ENCODE results near the gene RAD18.

The RAD18 gene, protein sequence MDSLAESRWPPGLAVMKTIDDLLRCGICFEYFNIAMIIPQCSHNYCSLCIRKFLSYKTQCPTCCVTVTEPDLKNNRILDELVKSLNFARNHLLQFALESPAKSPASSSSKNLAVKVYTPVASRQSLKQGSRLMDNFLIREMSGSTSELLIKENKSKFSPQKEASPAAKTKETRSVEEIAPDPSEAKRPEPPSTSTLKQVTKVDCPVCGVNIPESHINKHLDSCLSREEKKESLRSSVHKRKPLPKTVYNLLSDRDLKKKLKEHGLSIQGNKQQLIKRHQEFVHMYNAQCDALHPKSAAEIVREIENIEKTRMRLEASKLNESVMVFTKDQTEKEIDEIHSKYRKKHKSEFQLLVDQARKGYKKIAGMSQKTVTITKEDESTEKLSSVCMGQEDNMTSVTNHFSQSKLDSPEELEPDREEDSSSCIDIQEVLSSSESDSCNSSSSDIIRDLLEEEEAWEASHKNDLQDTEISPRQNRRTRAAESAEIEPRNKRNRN

DNA sequence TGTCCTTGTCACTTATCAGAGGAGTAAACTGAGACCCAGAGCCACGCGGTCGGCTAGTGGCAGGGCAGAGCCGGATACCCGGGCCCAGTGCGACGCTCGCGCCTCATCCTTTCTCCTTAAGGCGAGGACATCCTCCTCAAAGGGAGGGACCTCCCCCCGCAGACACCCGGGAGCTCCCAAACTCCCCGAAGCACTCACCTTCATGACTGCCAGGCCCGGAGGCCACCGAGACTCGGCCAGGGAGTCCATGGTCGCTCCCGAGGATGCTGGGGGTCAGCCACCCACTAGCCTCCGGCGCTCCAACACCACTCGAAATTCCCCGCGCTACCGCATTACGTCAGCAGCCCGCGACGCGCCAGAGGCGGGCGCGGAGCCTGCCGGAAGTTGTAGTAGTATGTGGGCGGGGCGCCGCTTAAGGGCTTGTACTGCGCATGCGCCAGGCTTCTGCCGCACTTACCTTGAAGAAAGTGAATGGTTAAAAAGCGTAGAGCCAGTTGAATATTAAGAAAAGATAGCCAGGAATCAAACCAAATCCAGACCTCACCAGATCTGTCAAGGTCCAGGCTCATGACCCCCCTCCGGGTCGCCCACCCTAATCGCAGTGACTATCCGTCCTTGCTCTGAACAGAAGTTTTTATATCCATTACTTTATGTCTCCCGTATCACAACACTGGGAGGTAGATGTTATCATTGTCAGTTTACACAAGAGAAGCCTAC lies at the start of gene RAD18:
TSS of gene RAD18 (minus strand) at position 336 of the 717 bp plus-strand sequence. CDS start at position 249, 87 bp downstream.
- peak; percentile 91 for DNase-seq (ENCODE audit: low read depth, low spot score)

DNA sequence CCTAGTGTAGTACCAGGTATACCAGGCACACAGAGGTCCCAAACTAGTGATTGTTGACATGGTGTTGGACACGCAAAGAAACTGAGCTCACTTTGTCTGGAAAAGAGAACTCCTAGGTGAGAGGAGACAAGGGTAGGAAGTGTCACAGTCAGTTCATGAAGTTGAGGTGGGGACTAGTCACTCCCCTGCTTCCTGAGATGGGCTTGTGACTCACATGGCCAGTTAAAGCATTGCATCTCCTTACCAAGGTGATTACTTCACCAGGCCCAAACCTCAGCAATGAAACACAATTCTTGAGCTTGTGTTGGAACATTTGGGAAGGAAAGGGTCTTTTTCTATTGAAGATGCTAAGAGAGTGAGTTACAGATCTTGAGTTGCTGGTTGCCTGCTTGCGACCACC lies 49.2 kb upstream of the RAD18 start:
- no peak for DNase-seq (ENCODE audit: low read depth, low spot score)

DNA sequence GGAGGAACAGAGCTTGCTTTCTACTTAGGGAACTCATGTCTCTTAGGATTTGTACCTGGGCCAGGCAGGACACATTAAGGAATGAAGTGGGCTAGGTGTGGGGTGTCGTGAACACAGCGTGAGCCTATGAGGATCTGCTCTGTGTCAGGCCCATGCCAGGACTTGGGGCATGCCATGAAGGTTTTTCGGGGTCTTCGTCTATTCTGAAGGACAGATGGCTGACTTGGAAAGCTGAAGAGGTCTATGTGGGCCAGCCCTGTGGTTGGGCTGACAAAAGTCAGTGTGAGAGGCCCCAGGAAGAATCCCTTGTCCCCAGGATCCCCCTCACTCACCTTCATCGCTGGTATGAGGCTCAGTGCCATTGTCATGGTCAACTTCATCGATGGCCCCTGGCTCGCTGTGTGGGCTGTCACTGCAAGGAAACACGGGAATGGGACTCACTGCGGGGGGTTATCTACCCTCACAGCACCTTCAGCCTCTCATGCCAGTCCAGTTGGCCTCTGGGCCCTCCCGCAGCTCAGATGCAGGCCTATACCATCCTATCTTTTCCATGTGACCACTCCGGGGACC lies 46.8 kb upstream of the RAD18 start:
- DNase-seq (ENCODE audit: low read depth, low spot score), result no peak

DNA sequence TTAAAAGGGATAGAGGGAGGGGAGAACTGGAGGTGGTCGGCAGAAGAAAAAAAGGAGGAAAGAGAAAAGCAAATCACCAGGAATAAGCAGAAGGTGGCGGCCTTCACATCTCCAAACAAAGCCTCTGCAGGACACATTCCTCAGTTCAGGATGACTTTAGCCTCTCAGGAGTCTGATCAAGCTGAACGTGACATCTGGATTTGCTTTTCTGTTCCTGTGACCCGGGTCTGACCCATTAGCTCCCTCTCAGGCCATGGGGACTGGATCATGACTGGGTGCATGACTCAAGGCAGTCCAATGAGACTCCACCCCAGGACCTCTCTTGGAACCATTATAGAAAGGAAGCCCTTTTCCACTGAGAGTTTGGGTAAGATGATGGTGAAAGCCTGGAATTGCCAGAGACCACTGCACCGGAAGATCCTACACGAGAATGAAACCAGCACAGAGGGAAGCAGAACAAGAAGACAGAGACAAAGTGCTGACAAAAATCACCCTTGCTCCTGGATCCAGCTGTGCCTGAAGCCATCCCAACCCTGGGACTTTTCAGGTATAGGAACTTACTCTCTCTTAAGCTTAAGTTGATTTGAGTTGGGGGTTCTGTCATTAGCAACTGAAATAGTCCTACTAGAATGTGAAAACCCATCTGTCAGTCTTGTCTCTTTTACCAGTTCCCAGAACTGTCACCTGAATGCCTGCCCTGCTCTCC lies 45.4 kb upstream of the RAD18 start:
- no peak for DNase-seq (ENCODE audit: low read depth, low spot score)

DNA sequence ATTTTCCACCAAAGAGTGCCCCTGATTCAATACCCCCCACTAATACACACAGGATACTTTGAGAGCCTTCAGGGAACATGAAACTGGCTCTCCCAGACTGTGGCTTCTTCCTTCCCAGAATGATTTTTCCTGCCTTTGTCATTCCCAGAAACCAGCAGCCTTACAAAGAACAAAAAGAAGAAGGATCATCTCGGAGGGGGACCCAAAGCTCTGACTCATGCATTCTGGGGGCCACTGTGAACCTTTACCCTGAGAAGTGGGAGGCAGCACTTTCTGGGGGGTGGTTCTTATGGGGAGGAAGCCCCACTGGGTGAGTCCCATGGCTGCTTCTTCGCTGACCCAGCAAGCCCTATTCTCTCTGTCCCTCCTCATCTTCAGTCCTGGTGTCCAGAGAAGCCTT lies 44.7 kb upstream of the RAD18 start:
- no peak for DNase-seq (ENCODE audit: low read depth, low spot score)

DNA sequence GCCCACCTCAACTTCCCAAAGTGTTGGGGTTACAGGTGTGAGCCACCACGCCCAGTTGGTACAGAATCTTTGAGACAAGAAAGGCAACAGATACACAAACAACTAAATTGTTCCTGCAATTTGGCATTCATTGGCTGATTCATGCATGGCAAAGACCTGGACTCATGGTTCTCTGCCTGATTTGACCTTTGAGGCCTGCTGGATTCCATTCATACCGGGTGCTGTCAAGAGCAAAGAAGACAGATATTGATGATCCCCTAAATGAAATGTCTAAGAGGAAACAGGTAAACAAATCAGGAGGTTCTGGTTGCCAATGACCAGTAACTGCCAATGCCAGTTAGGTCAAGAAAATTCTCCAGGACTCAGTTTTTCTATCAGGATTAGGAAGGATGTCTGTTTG lies 43.9 kb upstream of the RAD18 start:
- no peak for DNase-seq (ENCODE audit: low read depth, low spot score)

DNA sequence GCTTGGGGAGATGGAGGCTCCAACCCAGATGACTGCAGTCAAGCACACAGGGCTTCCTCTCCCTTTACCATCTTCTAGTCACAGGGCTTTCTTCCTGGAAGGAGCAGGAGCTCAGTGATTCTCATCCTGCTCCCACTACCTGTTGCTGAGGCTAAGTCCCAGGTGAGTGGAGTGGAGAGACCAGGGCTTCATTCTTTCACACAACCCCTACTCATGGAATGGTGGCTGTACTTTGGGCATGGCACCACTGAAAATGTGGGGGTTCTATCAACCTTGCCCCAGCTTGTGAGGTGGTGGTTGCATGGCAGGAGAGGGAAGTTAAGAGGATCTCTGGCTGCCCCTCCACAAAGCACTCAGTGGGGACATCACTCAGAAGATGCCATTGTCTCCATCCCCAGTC lies 36.8 kb upstream of the RAD18 start:
- no peak for DNase-seq (ENCODE audit: low read depth, low spot score)

DNA sequence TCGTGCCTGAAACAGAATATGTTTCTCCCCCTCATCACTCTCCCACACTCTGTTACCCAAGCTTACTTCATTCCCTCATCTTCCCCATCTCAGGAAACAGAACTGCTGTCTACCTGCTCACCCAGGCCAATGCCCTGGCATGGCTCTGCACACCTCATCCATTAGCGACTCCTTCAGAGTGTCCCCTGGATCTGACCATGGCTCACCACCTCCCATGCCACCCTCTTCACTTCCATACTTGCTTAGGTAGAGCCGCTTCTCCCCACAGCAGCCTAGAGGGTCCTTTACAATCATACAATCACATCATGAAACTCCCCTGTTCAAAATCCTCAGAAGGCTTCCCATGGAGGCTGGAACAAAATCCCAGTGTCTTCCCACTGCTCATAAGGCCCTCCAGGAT lies 33.9 kb upstream of the RAD18 start:
- no peak for DNase-seq (ENCODE audit: low read depth, low spot score)

DNA sequence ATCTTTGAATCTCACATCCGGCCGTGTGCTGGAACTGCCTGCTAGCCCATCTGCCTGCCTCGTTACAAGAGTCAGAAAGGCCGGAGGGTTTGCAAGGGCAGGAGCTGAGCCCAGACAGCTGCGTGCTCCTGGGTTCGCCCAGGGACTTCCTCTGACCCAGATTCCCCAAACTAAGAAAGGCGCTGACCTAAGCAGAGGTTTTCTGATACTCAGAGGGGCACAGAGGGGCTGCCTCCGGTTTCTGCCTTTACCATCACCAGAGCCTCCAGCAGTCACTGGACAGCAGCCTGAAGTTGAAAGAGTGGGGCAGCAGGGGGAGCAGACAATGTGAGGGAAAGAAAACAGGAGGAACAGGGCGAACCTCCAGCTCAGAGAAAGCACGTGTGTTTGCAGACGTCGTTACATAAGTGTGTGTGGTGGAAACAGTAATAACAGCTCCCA lies 33.4 kb upstream of the RAD18 start:
- no peak for DNase-seq (ENCODE audit: low read depth, low spot score)

DNA sequence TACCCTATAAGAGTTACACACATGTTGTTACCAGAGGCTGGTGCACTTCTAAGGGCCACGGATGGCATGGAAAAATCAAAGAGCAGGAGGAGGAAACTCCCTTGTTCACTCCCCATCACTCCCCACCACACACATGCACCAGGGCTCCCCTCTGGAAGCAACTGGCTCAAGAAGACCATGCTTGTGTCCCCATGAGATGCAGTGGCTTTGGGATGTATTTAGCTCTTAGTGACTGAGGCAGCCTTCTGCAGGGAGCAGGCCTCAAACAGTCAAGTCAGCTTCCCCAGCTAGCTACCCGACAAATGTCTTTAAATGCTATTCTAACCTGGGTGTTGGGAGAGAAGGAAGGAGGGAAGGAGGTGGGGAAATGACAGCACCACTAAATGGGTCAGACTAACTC lies 32.9 kb upstream of the RAD18 start:
- DNase-seq (ENCODE audit: low read depth, low spot score), result no peak

DNA sequence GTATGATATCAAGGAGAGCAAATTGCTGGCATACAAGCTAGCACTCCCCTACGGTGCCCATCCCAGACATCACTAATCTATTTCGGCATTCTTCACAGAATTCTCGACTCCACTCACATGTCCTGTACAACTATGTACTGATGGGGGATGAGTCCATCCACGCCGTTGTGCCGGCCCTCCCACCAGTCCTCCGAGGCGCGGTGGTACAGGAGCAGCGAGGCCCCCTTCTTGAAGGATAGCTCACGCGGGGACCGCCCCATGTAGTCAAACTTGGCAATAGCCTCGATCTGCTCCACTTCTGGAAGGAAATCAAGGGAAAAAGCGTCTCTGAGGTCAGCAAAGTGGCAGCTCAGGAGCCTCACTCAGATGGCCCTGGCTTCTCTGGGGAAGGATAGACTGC lies 31.0 kb upstream of the RAD18 start:
- DNase-seq (ENCODE audit: low read depth, low spot score), result no peak

DNA sequence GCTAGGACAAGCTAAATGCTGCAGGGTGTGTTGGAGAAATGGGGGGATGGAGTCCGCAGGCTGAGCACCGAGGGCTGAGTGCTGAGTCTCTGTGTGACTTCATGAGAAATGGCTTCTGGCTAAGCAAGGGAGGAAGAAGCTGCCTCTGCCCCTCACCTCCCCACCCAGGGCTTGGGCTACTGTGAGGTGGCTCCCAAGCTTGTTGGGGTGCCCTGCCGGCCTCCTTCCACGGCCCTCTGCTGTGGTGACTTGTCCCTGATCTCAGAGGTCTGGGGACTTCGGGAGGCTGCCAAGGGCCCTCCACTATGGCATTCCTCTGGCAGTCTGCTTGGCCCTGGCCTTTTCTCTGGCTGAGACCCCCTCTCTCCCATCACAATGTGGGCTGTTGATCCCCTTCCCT lies 30.1 kb upstream of the RAD18 start:
- no peak for DNase-seq (ENCODE audit: low read depth, low spot score)

DNA sequence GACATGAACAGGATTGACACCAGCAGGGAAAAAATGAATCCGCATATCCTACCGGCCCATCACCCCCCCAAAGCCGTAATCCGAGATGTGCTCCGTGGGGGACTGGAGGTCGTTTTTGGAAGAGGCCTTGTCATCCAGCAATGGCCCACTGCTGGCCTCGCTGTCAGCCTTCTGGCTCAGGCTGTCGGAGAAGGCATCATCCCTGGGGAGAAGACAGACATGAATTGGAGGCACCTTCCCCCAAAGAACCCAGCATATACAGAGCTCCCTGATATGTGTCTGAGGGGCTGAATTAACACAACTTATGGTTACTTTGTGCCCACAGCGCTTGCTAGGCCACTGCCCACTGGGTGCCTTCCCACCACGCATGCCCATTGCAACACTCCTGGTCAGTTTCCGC lies 29.6 kb upstream of the RAD18 start:
- no peak for DNase-seq (ENCODE audit: low read depth, low spot score)

DNA sequence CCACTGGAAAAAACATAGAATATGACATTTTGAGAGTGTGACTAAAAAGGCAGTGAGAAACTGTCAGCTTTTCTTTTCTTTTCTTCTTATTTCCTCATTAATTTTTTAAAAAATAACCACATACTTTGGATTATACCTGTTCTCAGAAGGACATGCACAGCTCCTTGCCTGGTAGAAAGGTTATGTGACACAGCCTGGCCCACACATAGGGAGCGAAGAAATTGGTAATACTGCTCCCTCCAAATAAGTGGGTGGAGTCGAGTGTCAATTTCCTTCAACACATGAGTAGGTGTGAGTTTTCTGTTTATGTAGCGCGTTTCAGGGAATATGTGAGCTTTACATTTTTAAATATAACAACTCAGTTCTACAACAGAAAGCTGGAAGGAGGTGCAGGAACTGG lies 28.9 kb upstream of the RAD18 start:
- no peak for DNase-seq (ENCODE audit: low read depth, low spot score)

DNA sequence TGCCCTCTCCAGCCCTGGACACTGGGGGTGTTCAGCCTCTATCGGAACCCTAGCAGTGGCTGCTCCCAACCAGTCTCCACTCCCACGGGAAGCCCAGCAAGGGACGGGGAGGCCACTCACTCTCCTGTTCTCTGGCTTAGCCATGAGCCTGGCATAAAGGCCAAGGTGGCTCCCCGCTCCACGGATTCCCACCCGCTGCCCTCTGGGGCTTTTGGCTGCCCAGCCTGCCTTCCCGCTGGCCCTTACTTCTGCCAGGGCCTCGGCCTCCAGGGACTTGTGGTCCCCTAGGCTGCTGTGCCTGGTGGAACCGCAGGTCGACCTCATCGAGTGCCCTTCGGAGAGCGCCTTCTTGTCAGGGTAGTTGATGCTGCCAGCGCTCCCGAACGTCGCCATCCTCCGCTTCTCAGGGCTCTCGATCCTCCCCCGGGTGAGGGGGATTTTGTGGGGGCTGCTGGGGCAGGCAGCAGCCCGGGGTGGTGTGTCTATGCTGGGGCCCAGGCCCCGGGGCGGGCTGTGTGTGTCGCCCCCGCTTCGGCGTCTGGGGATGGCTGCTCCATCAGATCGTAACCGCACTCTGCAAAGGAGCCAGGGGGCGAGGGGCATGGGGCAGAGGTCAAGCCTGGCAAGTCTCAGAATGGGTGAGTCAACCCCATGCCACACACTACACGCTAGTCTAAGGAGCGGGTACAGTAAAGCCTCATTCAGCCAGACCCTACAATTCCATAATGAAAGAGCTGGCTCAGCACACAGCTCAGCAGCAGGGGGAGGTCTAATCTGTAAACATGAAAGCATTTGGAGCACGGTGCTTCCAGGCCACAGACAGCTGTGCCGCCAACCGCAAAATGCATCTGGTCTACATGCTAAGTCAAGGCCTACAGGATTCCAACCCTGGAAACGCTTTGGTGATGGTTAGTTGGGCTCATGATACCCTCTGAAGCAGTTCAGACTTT lies 27.3 kb upstream of the RAD18 start:
- no peak for DNase-seq (ENCODE audit: low read depth, low spot score)

DNA sequence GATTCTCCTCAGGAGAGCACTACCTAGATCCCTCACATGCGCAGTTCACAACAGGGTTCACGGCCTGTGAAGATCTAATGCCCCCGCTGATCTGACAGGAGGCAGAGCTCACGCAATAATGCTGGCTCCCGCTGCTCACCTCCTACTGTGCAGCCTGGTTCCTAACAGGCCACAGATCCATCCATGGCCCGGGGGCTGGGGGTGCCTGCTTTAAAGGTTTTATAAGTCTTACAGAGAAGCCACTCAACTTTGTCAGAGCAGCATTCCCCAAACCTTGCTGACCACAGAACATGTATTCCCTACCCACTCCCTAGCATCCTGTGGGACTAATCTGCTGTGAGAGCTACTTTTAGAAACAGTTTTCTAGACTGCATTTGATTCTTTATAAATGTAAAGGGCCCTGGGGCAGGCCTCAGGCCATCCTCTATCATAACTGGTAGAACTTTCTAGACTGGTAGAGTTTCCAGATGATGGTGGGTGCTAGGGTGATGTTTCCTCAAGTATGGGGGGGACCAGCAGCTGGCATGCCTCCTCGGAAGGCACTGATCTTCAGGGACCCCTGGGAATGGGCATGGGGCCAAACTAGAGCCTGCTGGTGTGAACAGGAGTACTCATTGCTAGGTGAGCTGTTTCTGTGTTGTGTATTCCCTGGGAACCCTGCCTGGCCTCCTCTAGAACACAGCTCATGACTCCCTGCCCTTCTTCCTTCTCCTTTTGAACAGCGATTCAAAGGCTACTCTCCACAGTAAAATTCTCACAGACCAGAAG lies 25.7 kb upstream of the RAD18 start:
- no peak for DNase-seq (ENCODE audit: low read depth, low spot score)

DNA sequence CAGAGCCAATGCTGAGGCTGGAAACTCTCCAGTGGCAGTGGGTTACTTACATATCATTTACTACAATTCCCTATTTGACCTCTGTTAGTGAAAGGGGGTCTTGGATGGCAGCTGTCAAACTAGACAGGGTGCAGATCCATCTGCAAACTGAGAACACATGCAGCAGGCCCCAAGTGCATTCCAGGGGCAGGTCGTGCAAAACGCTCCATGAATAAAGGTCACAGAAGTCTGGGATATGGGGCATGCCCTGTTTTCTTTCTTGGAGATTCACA lies 25.0 kb upstream of the RAD18 start:
- no peak for DNase-seq (ENCODE audit: low read depth, low spot score)

DNA sequence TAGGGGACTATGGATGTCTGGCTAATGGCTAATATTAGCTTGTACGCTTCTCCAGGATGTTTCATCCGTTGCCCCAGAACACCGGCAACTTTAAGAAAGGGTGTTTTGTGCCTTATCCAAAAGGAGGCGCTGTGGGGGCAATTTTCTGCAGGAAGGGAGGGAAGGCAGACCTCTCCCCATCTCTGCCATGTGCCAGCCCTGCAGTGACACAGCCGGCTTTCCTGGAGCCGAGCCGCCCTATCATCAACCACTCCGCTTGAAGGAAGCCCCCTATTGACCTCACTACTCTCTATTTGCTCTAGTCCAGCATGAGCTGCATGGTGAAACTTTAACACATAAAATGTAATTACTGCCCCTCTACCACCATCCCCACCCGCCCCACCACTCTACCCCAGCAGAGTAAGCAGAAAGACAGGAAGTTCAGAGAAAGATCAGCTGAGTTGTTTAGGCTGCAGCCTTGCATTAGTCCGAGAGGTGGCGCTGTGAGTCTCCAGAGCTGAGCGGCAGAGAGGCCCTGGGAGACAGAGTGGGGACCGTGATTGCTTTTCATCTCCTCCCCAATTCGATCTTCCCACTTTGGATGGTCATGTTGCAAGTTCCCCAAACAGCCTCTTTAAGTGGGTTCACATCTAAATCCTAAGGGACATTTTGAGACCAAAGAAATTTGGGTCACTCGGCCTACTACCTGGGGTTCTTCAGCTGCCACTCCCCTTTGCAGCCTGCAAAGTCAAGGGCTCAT lies 24.5 kb upstream of the RAD18 start:
- DNase-seq (ENCODE audit: low read depth, low spot score), result peak; percentile 15

DNA sequence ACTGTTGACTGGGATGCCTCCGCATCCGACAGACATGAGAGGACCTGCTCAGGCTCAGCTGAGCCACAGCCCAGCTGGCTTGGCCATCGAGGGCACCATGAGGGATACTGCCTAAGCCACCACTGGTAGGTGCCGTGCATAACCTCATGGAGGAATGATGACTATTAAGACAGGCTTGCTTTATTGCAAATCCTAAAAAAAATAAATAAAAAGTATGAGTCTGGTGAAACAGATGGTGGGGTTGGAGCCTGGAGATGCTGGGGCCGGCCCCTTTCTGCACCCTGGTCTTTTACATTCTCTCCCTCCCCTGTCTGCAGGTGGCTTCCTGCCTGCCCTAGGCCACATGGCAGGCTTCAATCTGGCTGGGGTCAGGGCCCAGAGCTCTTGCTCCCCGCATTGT lies 24.0 kb upstream of the RAD18 start:
- no peak for DNase-seq (ENCODE audit: low read depth, low spot score)

DNA sequence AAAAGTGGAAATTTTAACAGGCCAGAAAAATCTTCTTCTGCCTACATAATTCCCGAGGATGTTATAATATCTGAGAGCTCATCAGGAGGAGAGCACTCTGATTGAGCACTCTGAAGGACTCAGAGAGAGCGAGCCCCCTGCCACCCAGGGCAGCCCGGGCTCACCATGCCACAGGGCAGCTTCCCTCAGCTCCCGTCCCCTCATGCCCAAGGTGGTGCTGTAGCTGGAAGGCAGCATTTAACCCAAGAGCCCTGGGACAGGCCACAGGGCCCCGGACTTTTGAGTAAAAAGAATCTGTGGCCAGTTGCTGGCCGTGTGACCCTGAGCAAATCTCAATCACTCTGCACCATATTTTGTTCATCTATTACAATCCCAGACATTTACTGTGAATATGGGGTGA lies 23.5 kb upstream of the RAD18 start:
- DNase-seq (ENCODE audit: low read depth, low spot score), result no peak

Data from activated CD4-positive, CD25-positive, alpha-beta regulatory T cell treated with anti-CD3 and anti-CD28 coated beads, Interleukin-2, amount 50 U/mL, for 16 hours (primary cell).